Thyroid gland (tissue), 4 donors: ENCODE data around the gene SLC12A8.

Source experiments
- POLR2A ChIP-seq, 2 donors: fragments of 450-650 bp; IDR thresholded peaks; one replicate each; pipeline ENCODE4 v1.6.1; 2017; ENCODE audit warnings: antibody characterized with exemption in 2 of 2, mild to moderate bottlenecking in 2 of 2, moderate library complexity in 1 of 2
- TF ChIP-seq, protein P1 (sequence below), 6 experiments: fragments of 200-600 bp in 3 of 6; fragments of 450-650 bp in 3 of 6; sonication (generic) in 3 of 6; IDR thresholded peaks; one replicate each; pipeline ENCODE4 v1.5.1; 2016 to 2019; ENCODE audit warnings: antibody characterized with exemption in 6 of 6, mild to moderate bottlenecking in 2 of 6, inconsistent platforms in 1 of 6, moderate library complexity in 1 of 6

DNA sequence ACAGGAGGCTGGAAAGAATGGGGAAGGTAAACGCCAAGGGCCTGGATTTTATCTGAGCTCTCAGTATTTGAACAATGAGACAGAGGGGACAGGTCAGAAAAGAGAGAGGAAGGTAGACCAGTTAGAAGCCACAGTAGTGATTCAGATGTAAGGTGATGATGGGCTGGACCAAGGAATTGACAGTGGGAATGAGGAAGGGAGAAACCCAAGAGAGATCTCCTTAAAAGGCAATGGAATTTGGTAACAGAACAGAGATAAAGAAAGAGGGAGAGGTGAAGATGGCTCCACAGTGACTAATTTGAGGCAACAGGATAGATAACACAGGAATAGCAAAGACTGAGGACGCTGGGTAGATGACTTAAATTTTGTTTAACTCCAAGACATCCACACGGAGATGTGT is 145.3 kb downstream of the SLC12A8 start:
- TF ChIP-seq, protein P1, sequence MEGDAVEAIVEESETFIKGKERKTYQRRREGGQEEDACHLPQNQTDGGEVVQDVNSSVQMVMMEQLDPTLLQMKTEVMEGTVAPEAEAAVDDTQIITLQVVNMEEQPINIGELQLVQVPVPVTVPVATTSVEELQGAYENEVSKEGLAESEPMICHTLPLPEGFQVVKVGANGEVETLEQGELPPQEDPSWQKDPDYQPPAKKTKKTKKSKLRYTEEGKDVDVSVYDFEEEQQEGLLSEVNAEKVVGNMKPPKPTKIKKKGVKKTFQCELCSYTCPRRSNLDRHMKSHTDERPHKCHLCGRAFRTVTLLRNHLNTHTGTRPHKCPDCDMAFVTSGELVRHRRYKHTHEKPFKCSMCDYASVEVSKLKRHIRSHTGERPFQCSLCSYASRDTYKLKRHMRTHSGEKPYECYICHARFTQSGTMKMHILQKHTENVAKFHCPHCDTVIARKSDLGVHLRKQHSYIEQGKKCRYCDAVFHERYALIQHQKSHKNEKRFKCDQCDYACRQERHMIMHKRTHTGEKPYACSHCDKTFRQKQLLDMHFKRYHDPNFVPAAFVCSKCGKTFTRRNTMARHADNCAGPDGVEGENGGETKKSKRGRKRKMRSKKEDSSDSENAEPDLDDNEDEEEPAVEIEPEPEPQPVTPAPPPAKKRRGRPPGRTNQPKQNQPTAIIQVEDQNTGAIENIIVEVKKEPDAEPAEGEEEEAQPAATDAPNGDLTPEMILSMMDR (IDR thresholded peaks at IDR 0.05), result no peak
- TF ChIP-seq POLR2A (IDR thresholded peaks at IDR 0.05), result no peak
